ENCODE data around the gene PRELID3B. TPM values are rescaled to one million over a fixed set of nuclear protein-coding genes. Genes with fewer than 3 reads are reported as not detected.

Gene PRELID3B
- total RNA-seq, 4 donors from 2014 or later = 35.1 to 60.8 (median 40.0) TPM

- no peaks in the 10 kb centered on the region for H3K9me3 ChIP-seq
- no peak for ATAC-seq
- WGBS, 2 donors (ENCODE audit: low coverage in 1 of 2) = 67 to 77% methylated on average over 5 to 7 of the region's 7 CpGs
- peak overlapping the region in 2 of 4 donors; percentile 90 to 92 for H3K27ac ChIP-seq
- H3K4me3 ChIP-seq = peak overlapping the region; percentile 67 to 80
- H3K27me3 ChIP-seq = no peaks in the 10 kb centered on the region
- H3K36me3 ChIP-seq = peaks cover 4 to 55% of the 10 kb centered on the region in 2 donors
- peaks cover 11 to 63% (median 23%) of the 10 kb centered on the region in 3 donors for H3K4me1 ChIP-seq
- TF ChIP-seq CTCF (IDR thresholded peaks at IDR 0.05) (no peak), EP300 (IDR thresholded peaks at IDR 0.05) (no peak), POLR2AphosphoS5 (IDR thresholded peaks at IDR 0.05) (no peak), POLR2A (IDR thresholded peaks at IDR 0.05) (no peak)
Measured at GRCh38 chr20:59030911-59031563, 11.5 kb downstream of the PRELID3B start.

- no peaks in the 10 kb centered on the region for H3K27me3 ChIP-seq
- H3K4me3 ChIP-seq = peak overlapping the region in 1 of 2 donors; percentile 3
- H3K36me3 ChIP-seq = peaks cover 0 to 55% of the 10 kb centered on the region in 2 donors
- peaks cover 11 to 63% (median 23%) of the 10 kb centered on the region in 3 donors for H3K4me1 ChIP-seq
- TF ChIP-seq POLR2A (IDR thresholded peaks at IDR 0.05) (no peak), POLR2AphosphoS5 (IDR thresholded peaks at IDR 0.05) (no peak)
- no peak overlapping the region for H3K27ac ChIP-seq
- 20 to 23% methylated on average over 1 to 2 of the region's 2 CpGs for WGBS, 2 donors (ENCODE audit: low coverage in 1 of 2)
- H3K9me3 ChIP-seq = no peaks in the 10 kb centered on the region
- no peak for ATAC-seq
Measured at GRCh38 chr20:59028812-59029211, 13.8 kb downstream of the PRELID3B start.

- TF ChIP-seq POLR2A (IDR thresholded peaks at IDR 0.05) (no peak), EP300 (IDR thresholded peaks at IDR 0.05) (no peak), CTCF (IDR thresholded peaks at IDR 0.05) (no peak), POLR2AphosphoS5 (IDR thresholded peaks at IDR 0.05) (no peak)
- Histone ChIP-seq H3K27ac (no peak overlapping the region), H3K27me3 (no peaks in the 10 kb centered on the region), H3K4me3 (no peak overlapping the region), H3K36me3 (peaks cover 0 to 63% of the 10 kb centered on the region in 2 donors), H3K4me1 (peaks cover 11 to 58% (median 23%) of the 10 kb centered on the region in 3 donors), H3K9me3 (no peaks in the 10 kb centered on the region)
- 58 to 72% methylated on average over 8 of the region's 8 CpGs for WGBS, 2 donors (ENCODE audit: low coverage in 1 of 2)
- no peak for ATAC-seq
Measured at GRCh38 chr20:59027741-59028320, 14.8 kb downstream of the PRELID3B start.

GRCh38 chr20:59026904-59027740, 15.5 kb downstream of the PRELID3B start:
- Histone ChIP-seq H3K4me1 (peaks cover 11 to 56% (median 23%) of the 10 kb centered on the region in 3 donors), H3K9me3 (no peaks in the 10 kb centered on the region), H3K4me3 (no peak overlapping the region), H3K36me3 (peaks cover 0 to 71% of the 10 kb centered on the region in 2 donors), H3K27ac (no peak overlapping the region), H3K27me3 (no peaks in the 10 kb centered on the region)
- ATAC-seq = no peak
- no peak for TF ChIP-seq EP300 (IDR thresholded peaks at IDR 0.05)
- no peak for TF ChIP-seq CTCF (IDR thresholded peaks at IDR 0.05)
- no peak for TF ChIP-seq POLR2A (IDR thresholded peaks at IDR 0.05)
- no peak for TF ChIP-seq POLR2AphosphoS5 (IDR thresholded peaks at IDR 0.05)
- WGBS, 2 donors (ENCODE audit: low coverage in 1 of 2) = 65 to 69% methylated on average over 5 of the region's 5 CpGs

- Histone ChIP-seq H3K4me1 (peaks cover 5 to 48% (median 15%) of the 10 kb centered on the region in 3 donors), H3K36me3 (peaks cover 0 to 79% of the 10 kb centered on the region in 2 donors), H3K27ac (no peak overlapping the region), H3K4me3 (no peak overlapping the region), H3K9me3 (no peaks in the 10 kb centered on the region), H3K27me3 (no peaks in the 10 kb centered on the region)
- no peak for ATAC-seq
- TF ChIP-seq POLR2A (IDR thresholded peaks at IDR 0.05) = no peak
- TF ChIP-seq CTCF (IDR thresholded peaks at IDR 0.05) = no peak
- TF ChIP-seq EP300 (IDR thresholded peaks at IDR 0.05) = no peak
- 80 to 89% methylated on average over 4 of the region's 4 CpGs for WGBS, 2 donors (ENCODE audit: low coverage in 1 of 2)
Measured at GRCh38 chr20:59025511-59025910, 17.1 kb downstream of the PRELID3B start.

All from gastroesophageal sphincter (tissue), 4 donors.